HepG2 (cell line): ENCODE results near the gene ERRFI1. TPM values are rescaled to one million over a fixed set of nuclear protein-coding genes. Genes with fewer than 3 reads are reported as not detected.
A peak's percentile ranks its signal among the peaks of the same experiment; 100 is the strongest.

ENCODE experiments used
- ASH2L ChIP-seq: fragments of 300-600, 200-600 bp; sonication (generic); IDR thresholded peaks from 2 replicates; pipeline ENCODE4 v1.7.0; 2017; ENCODE audit warnings: low read depth, mild to moderate bottlenecking, moderate library complexity, mixed read lengths, low read length; ENCODE audit not compliant: insufficient read length
- ATF5 ChIP-seq: sonication (generic); formaldehyde crosslinking; IDR thresholded peaks from 2 replicates; pipeline ENCODE4 v1.4.0; 2020; ENCODE audit warnings: mild to moderate bottlenecking, low read depth, missing genetic modification reagents
- ATF7 ChIP-seq, 2 experiments: fragments of 450-650 bp in 1 of 2; sonication (generic) in 1 of 2; formaldehyde crosslinking in 1 of 2; IDR thresholded peaks; 2 replicates each; pipeline versions ENCODE4 v1.4.0 to v1.6.1; 2016 to 2020; ENCODE audit warnings: antibody characterized with exemption in 1 of 2, mild to moderate bottlenecking in 1 of 2, missing genetic modification reagents in 1 of 2
- CREM ChIP-seq, 2 experiments: sonication (generic) in 1 of 2; formaldehyde crosslinking in 1 of 2; IDR thresholded peaks; 2 replicates each; pipeline versions ENCODE4 v1.4.0 to v1.6.1; 2016 to 2020; ENCODE audit warnings: antibody characterized with exemption in 1 of 2, mild to moderate bottlenecking in 1 of 2, missing genetic modification reagents in 1 of 2
- DR1 ChIP-seq: sonication (generic); formaldehyde crosslinking; IDR thresholded peaks from 2 replicates; pipeline ENCODE4 v1.8.0; 2021; ENCODE audit warnings: mild to moderate bottlenecking, missing genetic modification reagents, inconsistent platforms
- FOXJ3 ChIP-seq: sonication (generic); formaldehyde crosslinking; IDR thresholded peaks from 2 replicates; pipeline ENCODE4 v1.4.0; 2020; ENCODE audit warnings: missing genetic modification reagents, mild to moderate bottlenecking, borderline replicate concordance
- GATA4 ChIP-seq: sonication (generic); IDR thresholded peaks from 2 replicates; pipeline ENCODE4 v1.6.1; 2016; ENCODE audit warnings: antibody characterized with exemption, low read depth, borderline replicate concordance
- GPN1 ChIP-seq: sonication (generic); formaldehyde crosslinking; IDR thresholded peaks from 2 replicates; pipeline ENCODE4 v1.5.1; 2020; ENCODE audit warnings: missing genetic modification reagents, borderline replicate concordance
- KDM2A ChIP-seq: sonication (generic); formaldehyde crosslinking; IDR thresholded peaks from 2 replicates; pipeline ENCODE4 v1.4.0; 2020; ENCODE audit warnings: low read depth, missing genetic modification reagents, borderline replicate concordance
- MTA1 ChIP-seq: sonication (generic); formaldehyde crosslinking; IDR thresholded peaks from 2 replicates; pipeline ENCODE4 v1.4.0; 2020; ENCODE audit warnings: missing genetic modification reagents, mild to moderate bottlenecking, borderline replicate concordance
- NCOR1 ChIP-seq: fragments of 200-600 bp; sonication (generic); IDR thresholded peaks from 2 replicates; pipeline ENCODE4 v1.7.0; 2017; ENCODE audit warnings: antibody characterized with exemption, low read length, borderline replicate concordance
- PAF1 ChIP-seq: IDR thresholded peaks from 2 replicates; pipeline ENCODE4 v1.6.1; 2016; ENCODE audit warnings: missing genetic modification reagents, missing compliant biosample characterization
- PHF8 ChIP-seq: sonication (generic); formaldehyde crosslinking; IDR thresholded peaks from 2 replicates; pipeline ENCODE4 v1.5.0; 2020; ENCODE audit warnings: missing genetic modification reagents
- RBAK ChIP-seq: sonication (generic); formaldehyde crosslinking; IDR thresholded peaks from 2 replicates; pipeline ENCODE4 v1.5.1; 2020; ENCODE audit warnings: mild to moderate bottlenecking, missing genetic modification reagents
- SMARCE1 ChIP-seq: fragments of 450-650 bp; IDR thresholded peaks from 2 replicates; pipeline ENCODE4 v1.6.1; 2017; ENCODE audit warnings: borderline replicate concordance
- SNAPC5 ChIP-seq: sonication (generic); formaldehyde crosslinking; IDR thresholded peaks from 2 replicates; pipeline ENCODE4 v1.8.1; 2023; ENCODE audit warnings: mild to moderate bottlenecking, missing genetic modification reagents, borderline replicate concordance
- ZBTB25 ChIP-seq: IDR thresholded peaks from 2 replicates; pipeline ENCODE4 v1.6.1; 2018; ENCODE audit warnings: missing genetic modification reagents
- ZNF234 ChIP-seq: sonication (generic); formaldehyde crosslinking; conservative IDR thresholded peaks from 2 replicates; pipeline ENCODE4 v1.5.1; 2020; ENCODE audit warnings: mild to moderate bottlenecking, missing genetic modification reagents
- ZNF317 ChIP-seq: sonication (generic); formaldehyde crosslinking; IDR thresholded peaks from 2 replicates; pipeline ENCODE4 v1.5.0; 2020; ENCODE audit warnings: mild to moderate bottlenecking, missing genetic modification reagents
- ZNF337 ChIP-seq: sonication (generic); formaldehyde crosslinking; IDR thresholded peaks from 2 replicates; pipeline ENCODE4 v1.5.1; 2020; ENCODE audit warnings: missing genetic modification reagents, low read depth, mild to moderate bottlenecking, borderline replicate concordance
- ZNF607 ChIP-seq: sonication (generic); formaldehyde crosslinking; IDR thresholded peaks from 2 replicates; pipeline ENCODE4 v1.5.1; 2020; ENCODE audit warnings: missing genetic modification reagents, mild to moderate bottlenecking, borderline replicate concordance
- ZNF703 ChIP-seq: sonication (generic); formaldehyde crosslinking; IDR thresholded peaks from 2 replicates; pipeline ENCODE4 v1.5.1; 2020; ENCODE audit warnings: missing genetic modification reagents, mild to moderate bottlenecking, moderate library complexity, borderline replicate concordance
- ZNF850 ChIP-seq: sonication (generic); formaldehyde crosslinking; conservative IDR thresholded peaks from 2 replicates; pipeline ENCODE4 v1.9.0; 2021; ENCODE audit warnings: mild to moderate bottlenecking, missing genetic modification reagents
- polyA plus RNA-seq, 8 experiments: library from polyadenylated mRNA; depleted of rRNA in 3 of 8; stranded (reverse) in 7 of 8; unstranded in 1 of 8; fragments of >200 nt; fragmentation: Illumina TruSeq in 4 of 8; extraction: Trizol in 4 of 8; gene quantifications; 2 replicates each; pipeline versions ENCODE4 v1.2.1 to v1.2.3, GENCODE V29; 2011 to 2016; ENCODE audit warnings: low read depth in 4 of 8, missing spikeins in 1 of 8, mixed read lengths in 1 of 8; ENCODE audit not compliant: insufficient read depth in 1 of 8
- total RNA-seq, 5 experiments: library from RNA; depleted of rRNA; stranded (reverse); fragments of >200 nt; fragmentation: Illumina TruSeq; extraction: Trizol; gene quantifications; 2 replicates each; pipeline ENCODE4 v1.2.3, GENCODE V29; 2016; ENCODE audit warnings: low read depth in 1 of 5
- TF ChIP-seq, protein P1 (sequence below): sonication (generic); formaldehyde crosslinking; IDR thresholded peaks from 2 replicates; pipeline ENCODE4 v1.5.0; 2020; ENCODE audit warnings: mild to moderate bottlenecking, missing genetic modification reagents, moderate library complexity
- TF ChIP-seq, protein P2 (sequence below): sonication (generic); formaldehyde crosslinking; IDR thresholded peaks from 2 replicates; pipeline ENCODE4 v1.4.0; 2020; ENCODE audit warnings: missing genetic modification reagents

The ERRFI1 gene
- total and polyA plus RNA-seq, 2 of the 13 experiments (the other 11 are each of a cell fraction or from before 2014, with no cell fraction given): 84.4 to 753 TPM

DNA sequence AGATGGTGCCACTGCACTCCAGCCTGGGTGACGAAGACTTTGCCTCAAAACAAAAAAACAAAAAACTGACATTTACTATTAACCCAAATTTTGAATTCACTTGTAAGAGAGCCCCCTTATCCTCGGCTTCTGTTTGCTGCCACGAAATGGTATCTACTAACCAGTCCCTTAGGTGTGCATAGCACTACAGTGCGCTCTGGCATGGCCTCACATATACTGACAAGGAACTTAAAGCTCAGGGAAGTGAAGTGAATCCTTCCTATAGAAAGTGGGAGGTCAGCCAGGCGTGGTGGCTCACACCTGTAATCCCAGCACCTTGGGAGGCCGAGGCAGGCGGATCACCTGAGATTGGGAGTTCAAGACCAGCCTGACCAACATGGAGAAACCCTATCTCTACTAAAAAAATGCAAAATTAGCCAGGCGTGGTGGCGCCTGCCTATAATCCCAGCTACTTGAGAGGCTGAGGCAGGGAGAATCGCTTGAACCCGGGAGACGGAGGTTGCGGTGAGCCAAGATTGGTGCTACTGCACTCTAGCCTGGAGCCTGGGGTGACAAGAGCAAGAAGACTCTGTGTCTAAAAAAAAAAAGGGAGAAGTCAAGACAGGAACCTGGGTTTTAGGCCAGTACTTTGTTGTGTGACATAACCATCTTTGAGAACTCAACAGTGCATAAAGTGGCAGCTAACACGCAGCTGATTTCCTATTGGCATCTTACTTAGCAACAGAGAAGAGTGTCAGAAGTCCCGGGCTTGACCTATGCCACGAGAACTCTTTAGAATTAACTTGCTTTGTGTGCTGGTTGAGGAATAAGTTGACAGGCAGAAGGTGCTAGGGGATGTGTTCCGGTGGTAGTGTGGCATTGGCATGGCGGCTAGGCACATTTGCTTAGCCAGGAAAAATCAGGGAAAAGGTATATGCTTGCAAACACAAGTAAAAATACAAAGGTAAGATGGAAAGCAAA lies 16.8 kb downstream of the ERRFI1 start (continued):
- TF ChIP-seq ZNF850 (CRISPR knock-in tag) (no peak), SMARCE1 (no peak), NCOR1 (no peak), ZNF337 (0 out of 2 replicates have a peak, but pooled peaks have one; percentile 23), MTA1 (CRISPR knock-in tag) (no peak), PHF8 (CRISPR knock-in tag) (no peak), ATF7 (IDR thresholded peaks at IDR 0.05) (no peak), ATF7 (CRISPR knock-in tag; IDR thresholded peaks at IDR 0.05) (no peak), ZNF234 (no peak), GPN1 (CRISPR knock-in tag) (no peak), RBAK (CRISPR knock-in tag) (no peak), GATA4 (peak; percentile 31; the same call in 1 of the 2 replicates), ZNF317 (peak; percentile 44; the same call in 1 of the 2 replicates), SNAPC5 (CRISPR knock-in tag) (no peak), FOXJ3 (CRISPR knock-in tag) (no peak), ZNF607 (no peak), ZBTB25 (CRISPR knock-in tag) (no peak), ZNF703 (no peak), KDM2A (CRISPR knock-in tag) (0 out of 2 replicates have a peak, but pooled peaks have one; percentile 11), DR1 (no peak), CREM (IDR thresholded peaks at IDR 0.05) (no peak), CREM (CRISPR knock-in tag; IDR thresholded peaks at IDR 0.05) (no peak), ASH2L (no peak), ATF5 (CRISPR knock-in tag) (no peak), PAF1 (CRISPR knock-in tag) (peak; percentile 96)
- TF ChIP-seq, protein P1, sequence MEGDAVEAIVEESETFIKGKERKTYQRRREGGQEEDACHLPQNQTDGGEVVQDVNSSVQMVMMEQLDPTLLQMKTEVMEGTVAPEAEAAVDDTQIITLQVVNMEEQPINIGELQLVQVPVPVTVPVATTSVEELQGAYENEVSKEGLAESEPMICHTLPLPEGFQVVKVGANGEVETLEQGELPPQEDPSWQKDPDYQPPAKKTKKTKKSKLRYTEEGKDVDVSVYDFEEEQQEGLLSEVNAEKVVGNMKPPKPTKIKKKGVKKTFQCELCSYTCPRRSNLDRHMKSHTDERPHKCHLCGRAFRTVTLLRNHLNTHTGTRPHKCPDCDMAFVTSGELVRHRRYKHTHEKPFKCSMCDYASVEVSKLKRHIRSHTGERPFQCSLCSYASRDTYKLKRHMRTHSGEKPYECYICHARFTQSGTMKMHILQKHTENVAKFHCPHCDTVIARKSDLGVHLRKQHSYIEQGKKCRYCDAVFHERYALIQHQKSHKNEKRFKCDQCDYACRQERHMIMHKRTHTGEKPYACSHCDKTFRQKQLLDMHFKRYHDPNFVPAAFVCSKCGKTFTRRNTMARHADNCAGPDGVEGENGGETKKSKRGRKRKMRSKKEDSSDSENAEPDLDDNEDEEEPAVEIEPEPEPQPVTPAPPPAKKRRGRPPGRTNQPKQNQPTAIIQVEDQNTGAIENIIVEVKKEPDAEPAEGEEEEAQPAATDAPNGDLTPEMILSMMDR (CRISPR knock-in tag): no peak
- TF ChIP-seq, protein P2, sequence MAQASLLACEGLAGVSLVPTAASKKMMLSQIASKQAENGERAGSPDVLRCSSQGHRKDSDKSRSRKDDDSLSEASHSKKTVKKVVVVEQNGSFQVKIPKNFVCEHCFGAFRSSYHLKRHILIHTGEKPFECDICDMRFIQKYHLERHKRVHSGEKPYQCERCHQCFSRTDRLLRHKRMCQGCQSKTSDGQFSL: no peak
